Measurements from ENCODE around the gene ERC2. TPM values are rescaled to one million over a fixed set of nuclear protein-coding genes. Genes with fewer than 3 reads are reported as not detected.
A peak's percentile ranks its signal among the peaks of the same experiment; 100 is the strongest.

The ERC2 gene
- polyA plus RNA-seq, 2 of the 4 experiments (the other 2 are of a cell fraction): 0.16 TPM; not detected in 1

DNA sequence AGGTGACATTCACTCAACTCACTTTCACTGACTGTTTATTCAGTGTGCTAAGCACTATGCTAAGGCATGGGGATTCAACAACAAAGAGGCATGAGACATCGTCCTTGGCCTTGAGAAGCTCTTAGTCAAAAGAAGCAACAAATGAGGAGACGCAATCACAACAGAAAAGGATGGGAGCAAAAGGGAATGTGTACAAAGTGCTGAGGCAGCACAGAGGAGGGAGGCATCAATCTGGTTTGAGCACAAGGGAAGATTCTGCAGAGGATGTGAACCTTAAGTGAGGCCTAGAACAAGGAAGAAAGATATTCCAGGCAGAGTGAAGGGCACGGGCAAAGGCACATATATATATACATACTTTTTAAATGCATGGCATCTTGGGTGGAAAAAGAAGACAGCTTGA is 151.3 kb downstream of the ERC2 start:
- H3K4me3 ChIP-seq: no peak overlapping the region
- H3K4me1 ChIP-seq: no peaks in the 10 kb centered on the region
- 24% methylated on average over 3 of the region's 3 CpGs for WGBS (ENCODE audit: missing lambda C conversion rate)

DNA sequence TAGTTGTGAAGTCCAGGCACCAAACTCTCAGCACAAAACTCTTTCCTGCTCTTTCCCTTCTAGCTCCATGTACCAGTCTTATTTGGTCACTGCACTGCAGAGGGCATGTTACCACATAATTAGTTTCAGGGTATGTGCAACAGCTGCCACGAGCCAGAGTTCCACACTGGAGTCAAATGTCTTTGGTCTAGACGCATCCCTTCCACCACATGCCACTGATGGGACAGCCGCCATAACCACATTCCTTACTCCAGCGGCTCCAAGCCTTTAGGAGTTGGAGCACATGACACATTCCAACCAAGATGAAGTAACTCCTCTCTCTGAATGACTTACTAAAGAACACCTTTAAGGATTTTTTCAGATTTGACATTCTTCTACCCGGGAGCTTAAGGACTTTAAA is 153.4 kb downstream of the ERC2 start:
- Histone ChIP-seq H3K9me3 (no peaks in the 10 kb centered on the region), H3K27ac (no peak overlapping the region), H3K4me2 (no peak overlapping the region), H3K4me1 (no peaks in the 10 kb centered on the region), H3K4me3 (no peak overlapping the region)
- 45% methylated on average over 5 of the region's 5 CpGs for WGBS (ENCODE audit: missing lambda C conversion rate)
- POLR2A ChIA-PET: no interaction called here
- DNase-seq (ENCODE audit: low read depth in 1 of 2, low spot score in 1 of 2) (no peak), FAIRE-seq (no peak), ATAC-seq (no peak)
- TF ChIP-seq, protein P1, sequence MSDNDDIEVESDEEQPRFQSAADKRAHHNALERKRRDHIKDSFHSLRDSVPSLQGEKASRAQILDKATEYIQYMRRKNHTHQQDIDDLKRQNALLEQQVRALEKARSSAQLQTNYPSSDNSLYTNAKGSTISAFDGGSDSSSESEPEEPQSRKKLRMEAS (IDR thresholded peaks at IDR 0.05): no peak
- TF ChIP-seq HDAC2 (IDR thresholded peaks at IDR 0.05) (no peak), SREBF2 (IDR thresholded peaks at IDR 0.05) (no peak), FOXS1 (CRISPR knock-in tag; IDR thresholded peaks at IDR 0.05) (no peak), CEBPB (IDR thresholded peaks at IDR 0.05) (no peak), NR3C1 (IDR thresholded peaks at IDR 0.05) (no peak), ZSCAN20 (CRISPR knock-in tag; IDR thresholded peaks at IDR 0.05) (no peak), TP53 (CRISPR knock-in tag; IDR thresholded peaks at IDR 0.05) (no peak), RARB (CRISPR knock-in tag; IDR thresholded peaks at IDR 0.05) (no peak)
- TF ChIP-seq, protein P2, sequence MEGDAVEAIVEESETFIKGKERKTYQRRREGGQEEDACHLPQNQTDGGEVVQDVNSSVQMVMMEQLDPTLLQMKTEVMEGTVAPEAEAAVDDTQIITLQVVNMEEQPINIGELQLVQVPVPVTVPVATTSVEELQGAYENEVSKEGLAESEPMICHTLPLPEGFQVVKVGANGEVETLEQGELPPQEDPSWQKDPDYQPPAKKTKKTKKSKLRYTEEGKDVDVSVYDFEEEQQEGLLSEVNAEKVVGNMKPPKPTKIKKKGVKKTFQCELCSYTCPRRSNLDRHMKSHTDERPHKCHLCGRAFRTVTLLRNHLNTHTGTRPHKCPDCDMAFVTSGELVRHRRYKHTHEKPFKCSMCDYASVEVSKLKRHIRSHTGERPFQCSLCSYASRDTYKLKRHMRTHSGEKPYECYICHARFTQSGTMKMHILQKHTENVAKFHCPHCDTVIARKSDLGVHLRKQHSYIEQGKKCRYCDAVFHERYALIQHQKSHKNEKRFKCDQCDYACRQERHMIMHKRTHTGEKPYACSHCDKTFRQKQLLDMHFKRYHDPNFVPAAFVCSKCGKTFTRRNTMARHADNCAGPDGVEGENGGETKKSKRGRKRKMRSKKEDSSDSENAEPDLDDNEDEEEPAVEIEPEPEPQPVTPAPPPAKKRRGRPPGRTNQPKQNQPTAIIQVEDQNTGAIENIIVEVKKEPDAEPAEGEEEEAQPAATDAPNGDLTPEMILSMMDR (IDR thresholded peaks at IDR 0.05): no peak
- TF ChIP-seq, protein P3, sequence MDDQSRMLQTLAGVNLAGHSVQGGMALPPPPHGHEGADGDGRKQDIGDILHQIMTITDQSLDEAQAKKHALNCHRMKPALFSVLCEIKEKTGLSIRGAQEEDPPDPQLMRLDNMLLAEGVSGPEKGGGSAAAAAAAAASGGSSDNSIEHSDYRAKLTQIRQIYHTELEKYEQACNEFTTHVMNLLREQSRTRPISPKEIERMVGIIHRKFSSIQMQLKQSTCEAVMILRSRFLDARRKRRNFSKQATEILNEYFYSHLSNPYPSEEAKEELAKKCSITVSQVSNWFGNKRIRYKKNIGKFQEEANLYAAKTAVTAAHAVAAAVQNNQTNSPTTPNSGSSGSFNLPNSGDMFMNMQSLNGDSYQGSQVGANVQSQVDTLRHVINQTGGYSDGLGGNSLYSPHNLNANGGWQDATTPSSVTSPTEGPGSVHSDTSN (IDR thresholded peaks at IDR 0.05): no peak
- CTCF ChIA-PET: interaction anchor here (1.0 kb wide), 1 partner anchor 40 kb away, joined by 3 read pairs; no protein-coding TSS in a partner anchor

More for the DNA sequence above, 151.3 kb downstream of the ERC2 start:
- POLR2A ChIA-PET: no interaction called here
- ATAC-seq: no peak
- Histone ChIP-seq H3K27ac (no peak overlapping the region), H3K4me2 (no peak overlapping the region), H3K9me3 (no peaks in the 10 kb centered on the region)
- DNase-seq (ENCODE audit: low read depth in 1 of 2, low spot score in 1 of 2): no peak
- CTCF ChIA-PET: interaction anchor here (1.3 to 1.4 kb wide), 2 partner anchors 9 to 13 kb away, joined by 3 to 5 read pairs; no protein-coding TSS in a partner anchor
- FAIRE-seq: no peak
- no peak for TF ChIP-seq RNF2 (IDR thresholded peaks at IDR 0.05; ENCODE audit: borderline replicate concordance, low read depth)
- TF ChIP-seq MAFK (IDR thresholded peaks at IDR 0.05; ENCODE audit: partially characterized antibody): peak; percentile 51
- no peak for TF ChIP-seq EHMT2 (IDR thresholded peaks at IDR 0.05; ENCODE audit: low read depth)
- TF ChIP-seq JUNB (IDR thresholded peaks at IDR 0.05): no peak
- no peak for TF ChIP-seq JUN (IDR thresholded peaks at IDR 0.05)
- TF ChIP-seq, protein P4, sequence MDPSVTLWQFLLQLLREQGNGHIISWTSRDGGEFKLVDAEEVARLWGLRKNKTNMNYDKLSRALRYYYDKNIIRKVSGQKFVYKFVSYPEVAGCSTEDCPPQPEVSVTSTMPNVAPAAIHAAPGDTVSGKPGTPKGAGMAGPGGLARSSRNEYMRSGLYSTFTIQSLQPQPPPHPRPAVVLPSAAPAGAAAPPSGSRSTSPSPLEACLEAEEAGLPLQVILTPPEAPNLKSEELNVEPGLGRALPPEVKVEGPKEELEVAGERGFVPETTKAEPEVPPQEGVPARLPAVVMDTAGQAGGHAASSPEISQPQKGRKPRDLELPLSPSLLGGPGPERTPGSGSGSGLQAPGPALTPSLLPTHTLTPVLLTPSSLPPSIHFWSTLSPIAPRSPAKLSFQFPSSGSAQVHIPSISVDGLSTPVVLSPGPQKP (IDR thresholded peaks at IDR 0.05; ENCODE audit: low read depth, low read length): no peak
- no peak for TF ChIP-seq POLR2A (IDR thresholded peaks at IDR 0.05; ENCODE audit: low read length)
- no peak for TF ChIP-seq ESRRA (IDR thresholded peaks at IDR 0.05; ENCODE audit: borderline replicate concordance, low read length)

DNA sequence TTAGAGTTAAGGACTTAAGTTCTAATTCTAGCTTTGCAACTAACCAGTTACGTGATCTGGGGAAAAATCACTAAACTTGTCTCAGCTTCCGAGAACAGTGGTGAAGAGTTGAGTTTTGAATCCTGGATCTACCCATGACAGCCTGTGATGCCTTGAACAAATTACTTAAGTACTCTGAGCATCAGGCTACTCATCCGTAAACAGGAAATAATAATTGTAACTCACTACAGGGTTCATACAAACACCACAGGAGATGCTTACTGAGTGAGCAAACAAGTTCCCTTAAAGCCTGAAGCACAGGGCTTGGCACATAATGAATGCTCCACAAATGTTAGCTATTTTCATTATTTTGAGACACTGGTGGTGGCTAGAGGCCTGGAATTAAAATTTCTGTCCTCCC is 158.8 kb downstream of the ERC2 start:
- ATAC-seq (no peak), DNase-seq (ENCODE audit: low read depth in 1 of 2, low spot score in 1 of 2) (no peak), FAIRE-seq (no peak)
- ChIA-PET POLR2A (no interaction called here), CTCF (interaction anchor here (0.9 kb wide), 1 partner anchor 32 kb away, joined by 3 read pairs; no protein-coding TSS in a partner anchor)
- TF ChIP-seq ZFP36 (IDR thresholded peaks at IDR 0.05; ENCODE audit: borderline replicate concordance, partially characterized antibody): no peak
- TF ChIP-seq, protein P5, sequence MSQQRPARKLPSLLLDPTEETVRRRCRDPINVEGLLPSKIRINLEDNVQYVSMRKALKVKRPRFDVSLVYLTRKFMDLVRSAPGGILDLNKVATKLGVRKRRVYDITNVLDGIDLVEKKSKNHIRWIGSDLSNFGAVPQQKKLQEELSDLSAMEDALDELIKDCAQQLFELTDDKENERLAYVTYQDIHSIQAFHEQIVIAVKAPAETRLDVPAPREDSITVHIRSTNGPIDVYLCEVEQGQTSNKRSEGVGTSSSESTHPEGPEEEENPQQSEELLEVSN (IDR thresholded peaks at IDR 0.05; ENCODE audit: borderline replicate concordance, low read depth): no peak
- no peak for TF ChIP-seq PHF8 (IDR thresholded peaks at IDR 0.05; ENCODE audit: borderline replicate concordance, low read depth)
- TF ChIP-seq KDM5A (IDR thresholded peaks at IDR 0.05): no peak
- no peak for TF ChIP-seq FOSL2 (IDR thresholded peaks at IDR 0.05)
- TF ChIP-seq FOSL2 (CRISPR knock-in tag; IDR thresholded peaks at IDR 0.05): no peak
- WGBS (ENCODE audit: missing lambda C conversion rate): 52% methylated on average over 3 of the region's 3 CpGs
- Histone ChIP-seq H3K27ac (no peak overlapping the region), H3K4me2 (no peak overlapping the region), H3K9me3 (no peaks in the 10 kb centered on the region), H3K4me3 (no peak overlapping the region), H3K4me1 (no peaks in the 10 kb centered on the region)
